HG03280 (cell line): ENCODE results near the gene PRIMA1.

Experiments
- ATAC-seq: cut with Tn5 transposase; IDR thresholded peaks from one replicate; pipeline ENCODE4 v1.9.1; 2021; ENCODE audit warnings: mild to moderate bottlenecking, moderate library complexity; ENCODE audit not compliant: unreplicated experiment

Gene PRIMA1

DNA sequence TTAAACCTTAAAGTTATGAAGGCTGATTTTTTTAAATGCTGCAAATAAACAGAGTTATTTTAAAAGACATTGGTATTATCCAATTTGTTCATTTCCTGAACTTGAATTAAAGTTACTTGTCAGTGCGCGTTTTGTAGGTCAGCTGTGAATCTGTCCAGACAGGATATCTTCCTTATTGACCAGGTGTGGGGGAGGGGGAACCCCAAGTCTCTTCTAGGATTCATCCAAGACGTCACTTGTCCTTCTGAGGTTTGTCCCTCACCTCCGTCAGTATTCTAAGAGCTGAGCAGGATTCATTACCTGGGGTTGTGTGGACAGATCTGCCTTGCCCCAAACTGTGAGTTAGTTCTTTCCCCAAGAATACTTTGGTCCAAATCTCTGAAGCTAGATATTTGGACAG lies 8.8 kb upstream of the PRIMA1 start:
- ATAC-seq: no peak

DNA sequence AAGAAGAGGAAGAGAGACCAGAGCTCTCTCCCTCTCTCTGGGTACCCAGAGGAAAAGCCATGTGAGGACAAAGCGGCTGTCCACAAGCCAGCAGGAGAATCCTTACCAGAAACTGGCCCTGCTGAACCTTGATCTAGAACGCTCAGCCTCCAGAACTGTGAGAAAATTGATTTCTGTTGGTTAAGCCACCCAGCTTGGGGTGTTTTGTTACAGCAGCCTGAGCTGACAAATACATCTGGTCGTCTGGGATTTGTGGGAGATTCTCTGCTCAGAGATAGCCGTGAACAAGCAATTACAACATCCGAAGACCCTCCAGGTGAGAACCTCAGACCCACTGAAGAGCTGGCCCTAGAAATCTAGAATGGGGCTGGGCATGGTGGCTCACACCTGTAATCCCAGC lies 6.5 kb upstream of the PRIMA1 start:
- no peak for ATAC-seq

- ATAC-seq: no peak
Measured at GRCh38 chr14:93793555-93794324, 5.5 kb upstream of the PRIMA1 start.

GRCh38 chr14:93792391-93792790 lies 4.1 kb upstream of the PRIMA1 start:
- ATAC-seq: no peak

DNA sequence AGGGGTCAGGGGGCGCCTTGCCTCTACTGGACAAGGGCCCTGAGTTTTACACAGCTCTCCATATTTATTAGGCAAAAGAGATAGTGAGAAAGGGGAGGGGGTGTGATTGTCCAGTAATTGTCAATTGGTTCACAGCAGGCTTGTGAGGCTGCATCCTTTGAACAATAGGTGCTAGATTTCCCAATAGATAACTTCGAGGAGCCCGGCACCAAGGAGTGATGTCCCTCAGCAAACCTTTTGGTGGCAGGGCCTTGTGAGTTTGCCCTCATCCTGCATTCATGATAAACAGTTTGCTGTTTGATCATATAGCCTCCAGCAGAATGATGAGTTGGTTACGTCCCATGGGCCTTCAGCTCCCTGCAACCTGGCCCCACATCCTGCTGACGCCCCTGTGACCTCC lies 2.7 kb upstream of the PRIMA1 start:
- ATAC-seq: no peak

- ATAC-seq: no peak
Measured at GRCh38 chr14:93789228-93790130, 1.2 kb upstream of the PRIMA1 start.

DNA sequence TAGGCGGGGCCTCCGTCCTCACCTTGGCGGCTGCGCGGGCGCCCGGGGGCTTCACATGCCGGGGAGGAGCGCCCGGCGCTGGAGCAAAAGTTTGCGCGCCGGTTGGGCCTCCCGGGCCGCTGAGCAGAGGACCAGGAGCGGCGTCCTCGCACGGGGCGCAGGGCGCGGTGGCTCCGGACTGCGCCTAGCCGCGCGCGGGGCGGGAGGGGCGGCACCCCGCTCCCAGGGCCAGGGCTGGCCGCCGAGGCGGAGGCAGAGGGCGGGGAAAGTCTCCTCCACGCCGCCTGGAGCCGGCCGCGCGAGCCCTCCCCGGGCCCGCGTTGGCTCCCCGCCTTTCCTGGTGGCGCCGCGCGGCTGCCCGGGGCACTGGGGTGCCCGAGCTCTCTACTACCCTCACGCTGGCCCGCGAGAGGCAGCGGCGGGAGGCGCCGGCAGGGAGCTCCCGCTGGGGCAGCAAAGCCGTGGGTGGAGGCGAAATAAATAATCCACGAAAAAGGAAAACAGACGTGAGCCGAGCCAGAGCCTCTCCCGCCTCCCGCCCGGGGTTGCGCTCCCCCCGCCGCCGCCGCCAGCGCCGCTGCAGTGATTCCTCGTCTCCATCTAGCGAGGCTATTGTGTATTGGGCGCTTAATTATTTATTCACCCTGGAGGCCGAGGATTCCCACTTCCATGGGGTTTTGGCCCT lies 400 bp upstream of the PRIMA1 start:
- no peak for ATAC-seq

DNA sequence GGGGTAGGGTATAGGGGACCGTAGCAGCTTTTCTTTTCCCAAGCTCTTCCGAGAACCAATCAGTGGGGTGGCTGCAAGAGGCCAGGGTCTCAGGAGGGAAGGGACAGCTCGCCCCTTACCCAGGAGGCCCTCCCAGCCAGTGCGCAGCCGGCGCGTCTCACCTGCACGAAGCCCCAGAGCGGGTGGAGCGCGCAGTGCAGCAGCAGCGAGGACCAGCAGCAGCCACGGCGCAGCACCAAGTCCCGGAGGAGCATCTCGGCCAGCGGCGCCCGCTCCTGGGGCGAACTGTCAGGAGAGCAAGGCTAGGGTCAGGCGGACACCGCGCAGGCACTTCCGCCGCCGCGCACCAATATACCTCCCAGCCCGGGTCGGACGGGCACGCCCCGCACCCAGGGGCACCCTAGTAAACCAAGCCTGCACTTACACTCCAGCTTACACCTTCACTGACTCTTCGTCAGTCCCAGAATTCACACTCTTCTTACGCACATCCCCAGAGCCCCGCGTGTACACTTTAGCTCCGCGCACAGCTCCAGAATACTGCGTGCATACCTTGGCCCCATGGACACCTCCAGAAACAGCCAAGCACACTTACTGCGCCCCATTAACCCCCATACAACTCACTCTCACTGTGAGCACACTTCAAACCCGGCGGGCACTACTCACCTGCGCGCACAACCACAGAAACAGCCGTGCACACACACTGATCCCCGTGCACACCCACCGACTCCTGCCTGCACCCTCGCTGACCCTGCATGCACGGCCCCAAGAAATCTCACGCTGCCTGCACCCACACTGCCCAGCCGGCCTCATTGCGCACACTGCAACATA lies 606 bp downstream of the PRIMA1 start:
- no peak for ATAC-seq

GRCh38 chr14:93785423-93785822 lies 2.9 kb downstream of the PRIMA1 start:
- ATAC-seq: no peak

DNA sequence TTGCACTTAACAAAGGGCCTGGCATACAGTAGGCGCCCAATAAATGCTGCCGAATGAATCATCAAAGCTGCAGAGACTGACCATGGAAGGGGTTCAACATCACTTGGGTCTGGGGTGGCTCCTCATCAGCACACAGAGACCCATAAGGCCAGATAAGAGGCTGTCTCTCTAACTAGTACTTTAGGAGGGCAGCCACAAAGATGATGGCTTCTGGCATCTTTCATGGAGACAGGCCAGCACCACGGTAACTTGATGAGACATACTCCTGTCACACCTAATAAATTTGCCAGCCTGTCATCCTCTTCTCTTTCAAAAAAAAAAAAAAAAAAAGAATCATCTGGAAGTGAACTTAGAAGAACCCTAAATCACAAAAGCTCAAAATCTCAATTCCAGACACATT lies 3.4 kb downstream of the PRIMA1 start:
- no peak for ATAC-seq

DNA sequence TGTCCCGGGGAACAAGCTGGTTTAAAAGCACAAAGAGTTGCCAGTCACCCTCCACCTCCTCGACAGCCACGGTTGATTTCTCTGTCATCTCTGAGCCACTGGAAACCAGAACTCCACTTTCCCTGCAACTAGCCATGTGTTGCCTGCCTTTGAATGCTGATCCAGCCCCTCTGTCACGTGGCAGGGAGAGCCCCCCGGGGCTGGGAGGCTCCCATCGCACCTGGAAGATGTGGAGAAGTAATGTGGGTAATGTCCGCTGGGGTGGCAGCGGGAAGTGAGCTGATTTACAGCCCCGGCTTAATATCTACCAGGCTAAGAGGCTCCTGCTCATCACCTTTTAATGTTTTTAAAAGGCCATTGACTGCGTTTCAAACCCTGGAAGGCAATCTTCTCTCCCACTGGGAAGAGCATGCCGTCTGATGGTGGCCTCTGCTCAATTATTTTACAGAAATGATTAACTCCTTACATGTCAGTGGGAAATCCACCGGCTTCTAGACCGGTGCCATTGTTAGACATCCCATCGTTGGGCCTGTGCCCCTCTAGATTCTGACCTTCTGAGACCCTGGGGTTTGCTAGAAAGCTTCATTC lies 7.4 kb downstream of the PRIMA1 start:
- ATAC-seq: no peak

GRCh38 chr14:93778856-93779629 lies 9.2 kb downstream of the PRIMA1 start:
- ATAC-seq: no peak

GRCh38 chr14:93778453-93778852 lies 9.8 kb downstream of the PRIMA1 start:
- ATAC-seq: no peak

DNA sequence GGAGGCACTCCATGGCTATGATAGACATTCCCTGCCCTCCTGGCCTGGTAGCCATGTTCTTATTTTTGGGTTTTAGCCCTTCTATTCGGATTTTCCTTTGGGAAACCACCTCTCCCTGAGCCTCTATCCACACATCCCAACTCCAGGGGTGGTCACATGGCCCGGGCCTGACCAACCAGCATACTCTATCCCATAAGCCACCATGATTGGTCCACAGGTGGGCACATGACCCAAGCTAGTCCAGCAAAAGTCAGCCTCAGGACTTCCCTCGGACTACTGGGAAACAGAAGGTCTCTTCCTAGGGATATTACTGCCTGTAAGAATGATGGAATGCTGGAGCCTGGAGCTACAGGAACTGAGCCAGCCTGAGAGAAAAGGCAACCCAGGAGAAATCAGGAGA lies 12.5 kb downstream of the PRIMA1 start:
- ATAC-seq: no peak

DNA sequence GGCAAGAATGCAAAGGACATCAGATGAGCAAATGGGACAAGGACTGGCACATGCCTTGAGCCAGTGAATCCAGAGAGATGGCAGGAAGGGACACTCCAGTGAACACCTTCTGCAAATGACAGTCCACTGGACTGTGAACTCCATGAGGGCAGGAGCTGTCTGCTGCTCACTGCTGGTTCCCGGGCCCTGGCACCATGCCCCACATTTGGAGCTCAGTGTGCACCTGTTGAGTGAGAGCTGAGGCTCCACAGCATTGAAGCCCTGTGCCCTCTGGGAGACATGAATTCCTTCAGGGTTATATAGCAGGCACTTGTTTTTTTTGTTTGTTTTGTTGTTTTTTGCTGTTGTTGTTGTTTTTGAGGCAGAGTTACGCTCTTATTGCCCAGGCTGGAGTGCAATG lies 13.1 kb downstream of the PRIMA1 start:
- no peak for ATAC-seq

GRCh38 chr14:93772263-93772662 lies 16.0 kb downstream of the PRIMA1 start:
- ATAC-seq: no peak

GRCh38 chr14:93765970-93766369 lies 22.3 kb downstream of the PRIMA1 start:
- ATAC-seq: no peak

GRCh38 chr14:93765155-93765554 lies 23.1 kb downstream of the PRIMA1 start:
- no peak for ATAC-seq

- no peak for ATAC-seq
Measured at GRCh38 chr14:93764211-93764659, 24.1 kb downstream of the PRIMA1 start.
